ENCODE measurements around the gene ZBTB5. TPM values are rescaled to one million over a fixed set of nuclear protein-coding genes. Genes with fewer than 3 reads are reported as not detected.

Gene ZBTB5
- total and polyA plus RNA-seq, 4 donors = 2.4 to 9.4 (median 6.5) TPM

GRCh38 chr9:37424686-37425297 lies 40.5 kb downstream of the ZBTB5 start:
- Histone ChIP-seq H3K9ac (ENCODE audit: low read depth in 1 of 2, low read length in 2 of 2) (peak overlapping the region in 1 of 2 donors; percentile 88), H3K4me3 (ENCODE audit: low read depth in 1 of 3, low read length in 3 of 3) (peak overlapping the region; percentile 45 to 90 (median 82))
- DNase-seq (ENCODE audit: low spot score) = no peak

More at GRCh38 chr9:37424686-37425297, 40.5 kb downstream of the ZBTB5 start:
- Histone ChIP-seq H3K27ac (ENCODE audit: low read depth in 1 of 2, low read length in 2 of 2) (peak overlapping the region; percentile 1 to 98), H3K4me1 (ENCODE audit: control insufficient read depth in 4 of 4, insufficient read depth in 4 of 4, low read length in 3 of 4) (peaks cover 30 to 82% (median 69%) of the 10 kb centered on the region in 4 donors), H3K9me3 (ENCODE audit: control insufficient read depth in 4 of 4, low read length in 3 of 4) (no peaks in the 10 kb centered on the region), H3K27me3 (ENCODE audit: control insufficient read depth in 4 of 4, insufficient read depth in 4 of 4, low read length in 3 of 4) (no peaks in the 10 kb centered on the region), H3K36me3 (ENCODE audit: control insufficient read depth in 4 of 4, insufficient read depth in 3 of 4, low read depth in 1 of 4, low read length in 3 of 4) (peaks cover 6 to 20% (median 13%) of the 10 kb centered on the region in 4 donors)
- TF ChIP-seq YY1 (IDR thresholded peaks at IDR 0.05) (no peak), EGR1 (IDR thresholded peaks at IDR 0.05; ENCODE audit: low read depth in 2 of 2) (no peak), NR2F2 (IDR thresholded peaks at IDR 0.05) (no peak), MAX (IDR thresholded peaks at IDR 0.05) (no peak), CTCF (IDR thresholded peaks at IDR 0.05; ENCODE audit: low read depth, low read length, missing input control) (no peak), GABPA (IDR thresholded peaks at IDR 0.05 in 1 of 2, conservative IDR thresholded peaks at IDR 0.05 in 1 of 2) (no peak), FOXA2 (IDR thresholded peaks at IDR 0.05) (no peak), SP1 (IDR thresholded peaks at IDR 0.05) (peak; percentile 26), RXRA (IDR thresholded peaks at IDR 0.05) (peak; percentile 66), HNF4A (conservative IDR thresholded peaks at IDR 0.05) (peak; percentile 43 to 44), RAD21 (IDR thresholded peaks at IDR 0.05) (no peak), REST (IDR thresholded peaks at IDR 0.05) (no peak), ZBTB33 (IDR thresholded peaks at IDR 0.05) (no peak), TAF1 (conservative IDR thresholded peaks at IDR 0.05) (no peak), JUND (IDR thresholded peaks at IDR 0.05) (no peak), FOXA1 (IDR thresholded peaks at IDR 0.05) (no peak), ATF3 (IDR thresholded peaks at IDR 0.05) (no peak)
- 32% methylated on average over 18 of the region's 18 CpGs for WGBS

All from liver (tissue), 9 donors.